HG02884 (cell line): ENCODE measurements around the gene KCTD10.
"Not testable (repeated sequence)": the region's sequence is repeated elsewhere in the genome, so short reads cannot be mapped to it uniquely, and the experiment has no call there.

Source experiments
- ATAC-seq: cut with Tn5 transposase; IDR thresholded peaks from one replicate; pipeline ENCODE4 v1.9.1; 2021; ENCODE audit warnings: mild to moderate bottlenecking, moderate library complexity; ENCODE audit not compliant: unreplicated experiment

The KCTD10 gene

GRCh38 chr12:109449845-109450532 is 27.1 kb downstream of the KCTD10 start:
- no peak for ATAC-seq

- ATAC-seq = no peak
These were observed 28.3 kb downstream of the KCTD10 start for GRCh38 chr12:109448707-109449390.

- no peak for ATAC-seq
These were observed 28.8 kb downstream of the KCTD10 start for GRCh38 chr12:109448272-109448671.

- ATAC-seq = no peak
These were observed 29.6 kb downstream of the KCTD10 start for GRCh38 chr12:109447482-109447881.

GRCh38 chr12:109446869-109447268 is 30.2 kb downstream of the KCTD10 start:
- no peak for ATAC-seq

- ATAC-seq = no peak
These were observed 31.9 kb downstream of the KCTD10 start for GRCh38 chr12:109445191-109445609.

GRCh38 chr12:109444259-109444658 is 32.8 kb downstream of the KCTD10 start:
- no peak for ATAC-seq

GRCh38 chr12:109443794-109444193 is 33.3 kb downstream of the KCTD10 start:
- no peak for ATAC-seq

GRCh38 chr12:109440851-109441490 is 36.1 kb downstream of the KCTD10 start:
- ATAC-seq = no peak

- not testable (repeated sequence) for ATAC-seq
These were observed 37.1 kb downstream of the KCTD10 start for GRCh38 chr12:109439951-109440350.

GRCh38 chr12:109439181-109439580 is 37.9 kb downstream of the KCTD10 start:
- ATAC-seq = no peak

- no peak for ATAC-seq
These were observed 40.9 kb downstream of the KCTD10 start for GRCh38 chr12:109436188-109436560.

- no peak for ATAC-seq
These were observed 41.5 kb downstream of the KCTD10 start for GRCh38 chr12:109435428-109436187.

GRCh38 chr12:109434582-109434981 is 42.5 kb downstream of the KCTD10 start:
- no peak for ATAC-seq

- ATAC-seq = no peak
These were observed 43.5 kb downstream of the KCTD10 start for GRCh38 chr12:109433618-109434017.

- ATAC-seq = no peak
These were observed 44.2 kb downstream of the KCTD10 start for GRCh38 chr12:109432842-109433304.

- ATAC-seq = no peak
These were observed 44.7 kb downstream of the KCTD10 start for GRCh38 chr12:109432431-109432830.

- ATAC-seq = no peak
These were observed 46.9 kb downstream of the KCTD10 start for GRCh38 chr12:109430244-109430643.

- ATAC-seq = not testable (repeated sequence)
These were observed 48.3 kb downstream of the KCTD10 start for GRCh38 chr12:109428804-109429203.

GRCh38 chr12:109428037-109428629 is 49.0 kb downstream of the KCTD10 start:
- ATAC-seq = peak; percentile 68

GRCh38 chr12:109423392-109423791 is 53.7 kb downstream of the KCTD10 start:
- ATAC-seq = no peak
